OCI-LY1 (cell line): ENCODE measurements around the gene ENTR1.
"Not testable (repeated sequence)": the region's sequence is repeated elsewhere in the genome, so short reads cannot be mapped to it uniquely, and the experiment has no call there.

ENCODE experiments used
- H2AFZ ChIP-seq: fragments of 200-600 bp; sonication (generic), shearing (Covaris generic); 2 replicates; pipeline ENCODE4 v1.6.0; 2014; ENCODE audit warnings: antibody characterized with exemption, mild to moderate bottlenecking, low read length
- H3F3A ChIP-seq: fragments of 200-600 bp; sonication (generic), shearing (Covaris generic); 2 replicates; pipeline ENCODE4 v1.6.0; 2014; ENCODE audit warnings: mild to moderate bottlenecking, antibody characterized with exemption, low read length, moderate library complexity; ENCODE audit not compliant: insufficient read depth
- H3K27ac ChIP-seq: fragments of 200-600 bp; sonication (generic); 2 replicates; pipeline ENCODE4 v1.5.1; 2014; ENCODE audit warnings: low read length, mixed run types, mild to moderate bottlenecking, low read depth; ENCODE audit not compliant: poor library complexity, severe bottlenecking
- H3K27me3 ChIP-seq: fragments of 200-600 bp; sonication (generic); 2 replicates; pipeline ENCODE4 v1.6.0; 2014; ENCODE audit warnings: antibody characterized with exemption, mild to moderate bottlenecking, low read length, moderate library complexity; ENCODE audit not compliant: insufficient read depth
- H3K36me3 ChIP-seq: fragments of 200-600 bp; sonication (generic); 2 replicates; pipeline ENCODE4 v1.6.1; 2014; ENCODE audit warnings: mild to moderate bottlenecking, antibody characterized with exemption, low read length, moderate library complexity, mixed read lengths; ENCODE audit not compliant: insufficient read depth
- H3K4me1 ChIP-seq: fragments of 200-600 bp; sonication (generic); 2 replicates; pipeline ENCODE4 v1.5.1; 2014; ENCODE audit warnings: mild to moderate bottlenecking, low read length, moderate library complexity; ENCODE audit not compliant: insufficient read depth, severe bottlenecking
- H3K4me2 ChIP-seq: fragments of 200-600 bp; sonication (generic), shearing (Covaris generic); 2 replicates; pipeline ENCODE4 v1.6.1; 2014; ENCODE audit warnings: low read length
- H3K4me3 ChIP-seq: fragments of 200-600 bp; sonication (generic); 2 replicates; pipeline ENCODE4 v1.5.1; 2014; ENCODE audit warnings: low read length, low read depth, mild to moderate bottlenecking, mixed read lengths; ENCODE audit not compliant: poor library complexity, severe bottlenecking
- H3K79me2 ChIP-seq: fragments of 200-600 bp; shearing (Covaris generic); 2 replicates; pipeline ENCODE4 v1.6.1; 2016; ENCODE audit warnings: mixed run types, low read length, mixed read lengths; ENCODE audit not compliant: insufficient read depth
- H3K9ac ChIP-seq: fragments of 200-600 bp; sonication (generic), shearing (Covaris generic); 2 replicates; pipeline ENCODE4 v1.6.1; 2014; ENCODE audit warnings: mild to moderate bottlenecking, low read length, mixed read lengths
- H3K9me2 ChIP-seq: fragments of 200-600 bp; sonication (generic), shearing (Covaris generic); 2 replicates; pipeline ENCODE4 v1.6.1; 2014; ENCODE audit warnings: low read depth, mild to moderate bottlenecking, low read length, mixed read lengths
- H3K9me3 ChIP-seq: fragments of 200-600 bp; shearing (Covaris generic); 2 replicates; pipeline ENCODE4 v1.6.1; 2014; ENCODE audit warnings: low read length, mixed read lengths
- H4K20me1 ChIP-seq: fragments of 200-600 bp; sonication (generic), shearing (Covaris generic); 2 replicates; pipeline ENCODE4 v1.6.0; 2016; ENCODE audit warnings: mild to moderate bottlenecking, low read length; ENCODE audit not compliant: insufficient read depth
- CTCF ChIP-seq: fragments of 200-600 bp; sonication (generic), shearing (Covaris generic); IDR thresholded peaks from 2 replicates; pipeline ENCODE4 v1.5.1; 2017; ENCODE audit warnings: mild to moderate bottlenecking, antibody characterized with exemption, low read length, moderate library complexity, mixed read lengths
- EZH2 ChIP-seq: fragments of 200-600 bp; sonication (generic), shearing (Covaris generic); IDR thresholded peaks from 2 replicates; pipeline ENCODE4 v1.8.0; 2017; ENCODE audit warnings: borderline replicate concordance, mixed run types, mild to moderate bottlenecking, antibody characterized with exemption, low read length, moderate library complexity, mixed read lengths

Gene ENTR1

GRCh38 chr9:136426787-136427186 lies 16.4 kb upstream of the ENTR1 start:
- Histone ChIP-seq H3K4me3 (no peak overlapping the region), H3K27me3 (no peaks in the 10 kb centered on the region), H3K9me2 (no peaks in the 10 kb centered on the region), H3K79me2 (no peaks in the 10 kb centered on the region), H4K20me1 (no peaks in the 10 kb centered on the region), H3K36me3 (peaks cover 41% of the 10 kb centered on the region), H3K4me2 (no peak overlapping the region), H2AFZ (no peak overlapping the region), H3K4me1 (no peaks in the 10 kb centered on the region), H3K9ac (no peak overlapping the region), H3F3A (no peaks in the 10 kb centered on the region), H3K9me3 (no peaks in the 10 kb centered on the region), H3K27ac (no peak overlapping the region)
- TF ChIP-seq EZH2 (no peak), CTCF (no peak)

GRCh38 chr9:136425367-136425766 lies 15.0 kb upstream of the ENTR1 start:
- not testable (repeated sequence) for H3K27ac ChIP-seq, H3K4me1 ChIP-seq, H4K20me1 ChIP-seq, H3K9me2 ChIP-seq, H3F3A ChIP-seq, H3K79me2 ChIP-seq, H3K4me3 ChIP-seq, H3K27me3 ChIP-seq, H3K4me2 ChIP-seq, H3K9ac ChIP-seq, H3K9me3 ChIP-seq, H2AFZ ChIP-seq
- H3K36me3 ChIP-seq, result peaks cover 52% of the 10 kb centered on the region

GRCh38 chr9:136424750-136425362 lies 14.4 kb upstream of the ENTR1 start:
- H4K20me1 ChIP-seq, result no peaks in the 10 kb centered on the region
- H3K27ac ChIP-seq, result no peak overlapping the region
- H3K4me3 ChIP-seq, result no peak overlapping the region
- H3K27me3 ChIP-seq, result no peaks in the 10 kb centered on the region
- H3K9ac ChIP-seq, result no peak overlapping the region
- H3K4me1 ChIP-seq, result no peaks in the 10 kb centered on the region
- no peak overlapping the region for H2AFZ ChIP-seq
- H3K9me2 ChIP-seq, result no peaks in the 10 kb centered on the region
- H3K79me2 ChIP-seq, result no peaks in the 10 kb centered on the region
- no peaks in the 10 kb centered on the region for H3K9me3 ChIP-seq
- H3K4me2 ChIP-seq, result no peak overlapping the region
- peaks cover 56% of the 10 kb centered on the region for H3K36me3 ChIP-seq
- no peaks in the 10 kb centered on the region for H3F3A ChIP-seq
- no peak for TF ChIP-seq CTCF
- TF ChIP-seq EZH2, result no peak

- TF ChIP-seq CTCF (no peak), EZH2 (no peak)
- H3K36me3 ChIP-seq, result peaks cover 63% of the 10 kb centered on the region
- no peak overlapping the region for H3K9ac ChIP-seq
- no peaks in the 10 kb centered on the region for H3K4me1 ChIP-seq
- no peak overlapping the region for H3K4me3 ChIP-seq
- H3K79me2 ChIP-seq, result no peaks in the 10 kb centered on the region
- no peaks in the 10 kb centered on the region for H3K9me2 ChIP-seq
- H4K20me1 ChIP-seq, result no peaks in the 10 kb centered on the region
- H3K9me3 ChIP-seq, result no peaks in the 10 kb centered on the region
- H3K4me2 ChIP-seq, result no peak overlapping the region
- H3K27me3 ChIP-seq, result no peaks in the 10 kb centered on the region
- no peak overlapping the region for H2AFZ ChIP-seq
- H3F3A ChIP-seq, result no peaks in the 10 kb centered on the region
- no peak overlapping the region for H3K27ac ChIP-seq
Measured at GRCh38 chr9:136423432-136424146, 13.2 kb upstream of the ENTR1 start.
